HG02938 (cell line): ENCODE data around the gene TPRN.

ENCODE experiments used
- ATAC-seq: cut with Tn5 transposase; IDR thresholded peaks from one replicate; pipeline ENCODE4 v1.9.1; 2021; ENCODE audit warnings: mild to moderate bottlenecking, moderate library complexity; ENCODE audit not compliant: unreplicated experiment

The TPRN gene

GRCh38 chr9:137147091-137147792 is 53.3 kb downstream of the TPRN start:
- no peak for ATAC-seq

- ATAC-seq, result no peak
These were observed 54.0 kb downstream of the TPRN start for GRCh38 chr9:137146527-137146918.

- no peak for ATAC-seq
These were observed 54.6 kb downstream of the TPRN start for GRCh38 chr9:137145731-137146526.

- no peak for ATAC-seq
These were observed 57.1 kb downstream of the TPRN start for GRCh38 chr9:137143459-137143858.

- ATAC-seq, result no peak
These were observed 58.3 kb downstream of the TPRN start for GRCh38 chr9:137141976-137142936.
